Liver (tissue), 9 donors: ENCODE data around the gene SLCO4C1. TPM values are rescaled to one million over a fixed set of nuclear protein-coding genes. Genes with fewer than 3 reads are reported as not detected.

ENCODE experiments used
- DNase-seq: peaks from one replicate; pipeline ENCODE4 v3.0.0-alpha.2; 2017; ENCODE audit warnings: low spot score
- H3K27ac ChIP-seq, 2 donors: one replicate each; pipeline ENCODE4 v1.7.0; 2013; ENCODE audit warnings: inconsistent platforms in 2 of 2, low read length in 2 of 2, control low read depth in 1 of 2, low read depth in 1 of 2, mild to moderate bottlenecking in 1 of 2
- H3K27me3 ChIP-seq, 4 donors: one replicate each; pipeline versions ENCODE4 v1.6.1 to v1.7.0; 2013; ENCODE audit warnings: low read length in 3 of 4, inconsistent platforms in 1 of 4, mild to moderate bottlenecking in 1 of 4, moderate library complexity in 1 of 4; ENCODE audit not compliant: control insufficient read depth in 4 of 4, insufficient read depth in 4 of 4
- H3K36me3 ChIP-seq, 4 donors: one replicate each; pipeline versions ENCODE4 v1.6.1 to v1.7.0; 2013; ENCODE audit warnings: low read length in 3 of 4, mild to moderate bottlenecking in 3 of 4, low read depth in 1 of 4, moderate library complexity in 1 of 4; ENCODE audit not compliant: control insufficient read depth in 4 of 4, insufficient read depth in 3 of 4
- H3K4me1 ChIP-seq, 4 donors: one replicate each; pipeline versions ENCODE4 v1.6.1 to v1.7.0; 2013; ENCODE audit warnings: low read length in 3 of 4, mild to moderate bottlenecking in 3 of 4, moderate library complexity in 1 of 4; ENCODE audit not compliant: control insufficient read depth in 4 of 4, insufficient read depth in 4 of 4
- H3K4me3 ChIP-seq, 3 donors: one replicate each; pipeline versions ENCODE4 v1.6.1 to v1.7.0; 2013; ENCODE audit warnings: low read length in 3 of 3, control low read depth in 1 of 3, low read depth in 1 of 3, mild to moderate bottlenecking in 1 of 3
- H3K9ac ChIP-seq, 2 donors: one replicate each; pipeline ENCODE4 v1.7.0; 2013; ENCODE audit warnings: low read length in 2 of 2, mild to moderate bottlenecking in 2 of 2, moderate library complexity in 2 of 2, control low read depth in 1 of 2, low read depth in 1 of 2
- H3K9me3 ChIP-seq, 4 donors: one replicate each; pipeline versions ENCODE4 v1.6.1 to v1.7.0; 2013; ENCODE audit warnings: low read length in 3 of 4; ENCODE audit not compliant: control insufficient read depth in 4 of 4
- EGR1 ChIP-seq, 2 donors: IDR thresholded peaks; 2 replicates each; pipeline ENCODE4 v1.6.1; 2016 to 2018; ENCODE audit warnings: antibody characterized with exemption in 2 of 2, low read depth in 2 of 2
- FOXA1 ChIP-seq: IDR thresholded peaks from 2 replicates; pipeline ENCODE4 v1.6.1; 2016; ENCODE audit warnings: antibody characterized with exemption
- FOXA2 ChIP-seq: IDR thresholded peaks from 2 replicates; pipeline ENCODE4 v1.6.1; 2016; ENCODE audit warnings: antibody characterized with exemption
- GABPA ChIP-seq, 2 donors: IDR thresholded peaks in 1 of 2; conservative IDR thresholded peaks in 1 of 2; 2 replicates each; pipeline ENCODE4 v1.6.1; 2016; ENCODE audit warnings: antibody characterized with exemption in 2 of 2, mild to moderate bottlenecking in 1 of 2, moderate library complexity in 1 of 2
- HNF4A ChIP-seq, 2 donors: conservative IDR thresholded peaks; 2 replicates each; pipeline ENCODE4 v1.6.1; 2016; ENCODE audit warnings: antibody characterized with exemption in 2 of 2, mild to moderate bottlenecking in 2 of 2
- HNF4G ChIP-seq: IDR thresholded peaks from 2 replicates; pipeline ENCODE4 v1.6.1; 2016; ENCODE audit warnings: antibody characterized with exemption
- JUND ChIP-seq, 2 donors: IDR thresholded peaks; 2 replicates each; pipeline ENCODE4 v1.6.1; 2016; ENCODE audit warnings: antibody characterized with exemption in 2 of 2
- NR2F2 ChIP-seq: IDR thresholded peaks from 2 replicates; pipeline ENCODE4 v1.6.1; 2016; ENCODE audit warnings: antibody characterized with exemption
- RAD21 ChIP-seq, 2 donors: IDR thresholded peaks; 2 replicates each; pipeline ENCODE4 v1.6.1; 2016; ENCODE audit warnings: antibody characterized with exemption in 2 of 2, mild to moderate bottlenecking in 2 of 2
- RXRA ChIP-seq, 2 donors: IDR thresholded peaks; 2 replicates each; pipeline ENCODE4 v1.6.1; 2017 to 2018; ENCODE audit warnings: antibody characterized with exemption in 2 of 2, mild to moderate bottlenecking in 1 of 2
- SP1 ChIP-seq: IDR thresholded peaks from 2 replicates; pipeline ENCODE4 v1.6.1; 2018; ENCODE audit warnings: antibody characterized with exemption, mild to moderate bottlenecking
- TAF1 ChIP-seq: conservative IDR thresholded peaks from 2 replicates; pipeline ENCODE4 v1.6.1; 2016; ENCODE audit warnings: antibody characterized with exemption, mild to moderate bottlenecking
- YY1 ChIP-seq: IDR thresholded peaks from 2 replicates; pipeline ENCODE4 v1.6.1; 2016; ENCODE audit warnings: antibody characterized with exemption, mild to moderate bottlenecking
- WGBS: extraction: QIAGEN DNeasy Blood & Tissue Kit; methylation state at CpG from one replicate; pipeline ENCODE4 v1.1.7; 2013; 5-methylcytosine and 5-hydroxymethylcytosine counted together
- polyA plus RNA-seq, 2 donors: library from polyadenylated mRNA; stranded (reverse) in 1 of 2; unstranded in 1 of 2; fragments of 200-250 nt in 1 of 2; fragments of >200 nt in 1 of 2; fragmentation: Nextera tagmentation in 1 of 2; extraction: Ambion mirVana in 1 of 2; gene quantifications; one replicate each; pipeline versions ENCODE4 v1.2.1 to v1.2.3, GENCODE V29; 2013 to 2015
- total RNA-seq, 2 donors: library from RNA; depleted of rRNA; stranded (reverse); fragments of >200 nt; gene quantifications; one replicate each; pipeline ENCODE4 v1.2.3, GENCODE V29; 2014
- TF ChIP-seq, protein P1 (sequence below): IDR thresholded peaks from 2 replicates; pipeline ENCODE4 v1.6.1; 2016; ENCODE audit warnings: antibody characterized with exemption
- TF ChIP-seq, protein P2 (sequence below): IDR thresholded peaks from 2 replicates; pipeline ENCODE4 v1.6.1; 2016; ENCODE audit warnings: antibody characterized with exemption
- TF ChIP-seq, protein P3 (sequence below): IDR thresholded peaks from 2 replicates; pipeline ENCODE4 v1.6.1; 2016; ENCODE audit warnings: antibody characterized with exemption
- TF ChIP-seq, protein P4 (sequence below): fragments of 150-350 bp; IDR thresholded peaks from 2 replicates; pipeline ENCODE4 v1.5.1; 2017; ENCODE audit warnings: improper control_type of control experiment, low read depth, low read length; ENCODE audit not compliant: missing input control
- TF ChIP-seq, protein P5 (sequence below): IDR thresholded peaks from 2 replicates; pipeline ENCODE4 v1.6.1; 2016; ENCODE audit warnings: antibody characterized with exemption, mild to moderate bottlenecking
- donor health status: healthy.
- donor health status: healthy.
- donor health status: healthy.
- donor health status: healthy.
- donor health status: healthy.

SLCO4C1 gene
- total and polyA plus RNA-seq, 4 donors = 2.0 to 29.4 (median 3.3) TPM

DNA sequence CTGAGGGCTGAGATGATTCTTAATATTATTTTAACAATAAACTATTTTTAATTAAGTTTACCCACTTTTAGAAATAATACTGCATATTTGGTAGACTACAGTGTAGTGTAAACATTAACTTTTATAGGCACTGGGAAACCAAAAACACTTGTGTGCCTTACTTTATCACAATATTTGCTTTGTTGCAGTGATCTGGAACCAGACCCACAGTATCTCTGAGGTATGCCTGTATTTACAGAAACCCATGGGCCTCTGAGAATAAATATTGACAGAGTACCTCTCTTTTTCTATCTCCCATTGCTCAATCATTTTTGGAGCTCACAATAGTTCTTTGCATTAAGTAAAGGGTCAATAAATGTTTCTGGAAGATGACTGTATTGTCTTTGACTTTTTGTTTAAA lies 73.3 kb downstream of the SLCO4C1 start (continued):
- TF ChIP-seq GABPA (IDR thresholded peaks at IDR 0.05 in 1 of 2, conservative IDR thresholded peaks at IDR 0.05 in 1 of 2) (no peak), RAD21 (IDR thresholded peaks at IDR 0.05) (peak in 1 of 2 donors; percentile 31), TAF1 (no peak), FOXA2 (peak; percentile 99)
- TF ChIP-seq, protein P1, sequence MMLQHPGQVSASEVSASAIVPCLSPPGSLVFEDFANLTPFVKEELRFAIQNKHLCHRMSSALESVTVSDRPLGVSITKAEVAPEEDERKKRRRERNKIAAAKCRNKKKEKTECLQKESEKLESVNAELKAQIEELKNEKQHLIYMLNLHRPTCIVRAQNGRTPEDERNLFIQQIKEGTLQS = no peak
- TF ChIP-seq, protein P2, sequence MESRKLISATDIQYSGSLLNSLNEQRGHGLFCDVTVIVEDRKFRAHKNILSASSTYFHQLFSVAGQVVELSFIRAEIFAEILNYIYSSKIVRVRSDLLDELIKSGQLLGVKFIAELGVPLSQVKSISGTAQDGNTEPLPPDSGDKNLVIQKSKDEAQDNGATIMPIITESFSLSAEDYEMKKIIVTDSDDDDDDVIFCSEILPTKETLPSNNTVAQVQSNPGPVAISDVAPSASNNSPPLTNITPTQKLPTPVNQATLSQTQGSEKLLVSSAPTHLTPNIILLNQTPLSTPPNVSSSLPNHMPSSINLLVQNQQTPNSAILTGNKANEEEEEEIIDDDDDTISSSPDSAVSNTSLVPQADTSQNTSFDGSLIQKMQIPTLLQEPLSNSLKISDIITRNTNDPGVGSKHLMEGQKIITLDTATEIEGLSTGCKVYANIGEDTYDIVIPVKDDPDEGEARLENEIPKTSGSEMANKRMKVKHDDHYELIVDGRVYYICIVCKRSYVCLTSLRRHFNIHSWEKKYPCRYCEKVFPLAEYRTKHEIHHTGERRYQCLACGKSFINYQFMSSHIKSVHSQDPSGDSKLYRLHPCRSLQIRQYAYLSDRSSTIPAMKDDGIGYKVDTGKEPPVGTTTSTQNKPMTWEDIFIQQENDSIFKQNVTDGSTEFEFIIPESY = peak; percentile 76

DNA sequence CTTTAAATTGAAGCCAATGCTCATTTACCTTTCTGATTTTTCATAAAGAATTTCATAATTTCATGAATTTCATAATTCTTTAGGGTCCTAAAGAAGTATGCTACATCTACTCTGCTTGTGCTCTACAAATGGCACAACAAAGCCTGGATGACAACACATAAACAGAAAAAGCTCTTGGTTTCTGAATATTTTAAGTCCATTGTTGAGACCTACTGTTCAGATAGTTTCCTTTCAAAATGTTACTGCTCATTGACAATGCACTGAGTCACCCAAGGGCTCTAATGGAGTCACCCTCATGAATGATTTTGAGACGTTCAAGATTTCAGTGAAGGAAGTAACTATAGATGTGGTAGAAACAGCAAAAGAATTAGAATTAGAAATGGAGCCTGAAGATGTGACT lies 74.1 kb downstream of the SLCO4C1 start:
- no peaks in the 10 kb centered on the region for H3K27me3 ChIP-seq
- H3K9me3 ChIP-seq = peaks cover 0 to 3% (median 3%) of the 10 kb centered on the region in 4 donors
- H3K4me1 ChIP-seq = peaks cover 2 to 10% (median 7%) of the 10 kb centered on the region in 4 donors
- H3K9ac ChIP-seq = no peak overlapping the region
- H3K27ac ChIP-seq = no peak overlapping the region
- H3K36me3 ChIP-seq = no peaks in the 10 kb centered on the region
- no peak for DNase-seq
- TF ChIP-seq, protein P3, sequence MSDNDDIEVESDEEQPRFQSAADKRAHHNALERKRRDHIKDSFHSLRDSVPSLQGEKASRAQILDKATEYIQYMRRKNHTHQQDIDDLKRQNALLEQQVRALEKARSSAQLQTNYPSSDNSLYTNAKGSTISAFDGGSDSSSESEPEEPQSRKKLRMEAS = no peak
- no peak for TF ChIP-seq NR2F2
- no peak for TF ChIP-seq HNF4A (conservative IDR thresholded peaks at IDR 0.05)
- no peak for TF ChIP-seq EGR1 (IDR thresholded peaks at IDR 0.05; ENCODE audit: low read depth in 2 of 2)
- no peak for TF ChIP-seq SP1
- no peak for TF ChIP-seq FOXA1
- no peak for TF ChIP-seq RAD21 (IDR thresholded peaks at IDR 0.05)
- no peak for TF ChIP-seq RXRA (IDR thresholded peaks at IDR 0.05)
- no peak for TF ChIP-seq TAF1
- TF ChIP-seq, protein P4, sequence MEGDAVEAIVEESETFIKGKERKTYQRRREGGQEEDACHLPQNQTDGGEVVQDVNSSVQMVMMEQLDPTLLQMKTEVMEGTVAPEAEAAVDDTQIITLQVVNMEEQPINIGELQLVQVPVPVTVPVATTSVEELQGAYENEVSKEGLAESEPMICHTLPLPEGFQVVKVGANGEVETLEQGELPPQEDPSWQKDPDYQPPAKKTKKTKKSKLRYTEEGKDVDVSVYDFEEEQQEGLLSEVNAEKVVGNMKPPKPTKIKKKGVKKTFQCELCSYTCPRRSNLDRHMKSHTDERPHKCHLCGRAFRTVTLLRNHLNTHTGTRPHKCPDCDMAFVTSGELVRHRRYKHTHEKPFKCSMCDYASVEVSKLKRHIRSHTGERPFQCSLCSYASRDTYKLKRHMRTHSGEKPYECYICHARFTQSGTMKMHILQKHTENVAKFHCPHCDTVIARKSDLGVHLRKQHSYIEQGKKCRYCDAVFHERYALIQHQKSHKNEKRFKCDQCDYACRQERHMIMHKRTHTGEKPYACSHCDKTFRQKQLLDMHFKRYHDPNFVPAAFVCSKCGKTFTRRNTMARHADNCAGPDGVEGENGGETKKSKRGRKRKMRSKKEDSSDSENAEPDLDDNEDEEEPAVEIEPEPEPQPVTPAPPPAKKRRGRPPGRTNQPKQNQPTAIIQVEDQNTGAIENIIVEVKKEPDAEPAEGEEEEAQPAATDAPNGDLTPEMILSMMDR = no peak
- TF ChIP-seq, protein P2 = no peak
- TF ChIP-seq GABPA (IDR thresholded peaks at IDR 0.05 in 1 of 2, conservative IDR thresholded peaks at IDR 0.05 in 1 of 2) = no peak
- TF ChIP-seq JUND (IDR thresholded peaks at IDR 0.05) = no peak
- TF ChIP-seq YY1 = no peak
- TF ChIP-seq, protein P1 = no peak
- TF ChIP-seq, protein P5, sequence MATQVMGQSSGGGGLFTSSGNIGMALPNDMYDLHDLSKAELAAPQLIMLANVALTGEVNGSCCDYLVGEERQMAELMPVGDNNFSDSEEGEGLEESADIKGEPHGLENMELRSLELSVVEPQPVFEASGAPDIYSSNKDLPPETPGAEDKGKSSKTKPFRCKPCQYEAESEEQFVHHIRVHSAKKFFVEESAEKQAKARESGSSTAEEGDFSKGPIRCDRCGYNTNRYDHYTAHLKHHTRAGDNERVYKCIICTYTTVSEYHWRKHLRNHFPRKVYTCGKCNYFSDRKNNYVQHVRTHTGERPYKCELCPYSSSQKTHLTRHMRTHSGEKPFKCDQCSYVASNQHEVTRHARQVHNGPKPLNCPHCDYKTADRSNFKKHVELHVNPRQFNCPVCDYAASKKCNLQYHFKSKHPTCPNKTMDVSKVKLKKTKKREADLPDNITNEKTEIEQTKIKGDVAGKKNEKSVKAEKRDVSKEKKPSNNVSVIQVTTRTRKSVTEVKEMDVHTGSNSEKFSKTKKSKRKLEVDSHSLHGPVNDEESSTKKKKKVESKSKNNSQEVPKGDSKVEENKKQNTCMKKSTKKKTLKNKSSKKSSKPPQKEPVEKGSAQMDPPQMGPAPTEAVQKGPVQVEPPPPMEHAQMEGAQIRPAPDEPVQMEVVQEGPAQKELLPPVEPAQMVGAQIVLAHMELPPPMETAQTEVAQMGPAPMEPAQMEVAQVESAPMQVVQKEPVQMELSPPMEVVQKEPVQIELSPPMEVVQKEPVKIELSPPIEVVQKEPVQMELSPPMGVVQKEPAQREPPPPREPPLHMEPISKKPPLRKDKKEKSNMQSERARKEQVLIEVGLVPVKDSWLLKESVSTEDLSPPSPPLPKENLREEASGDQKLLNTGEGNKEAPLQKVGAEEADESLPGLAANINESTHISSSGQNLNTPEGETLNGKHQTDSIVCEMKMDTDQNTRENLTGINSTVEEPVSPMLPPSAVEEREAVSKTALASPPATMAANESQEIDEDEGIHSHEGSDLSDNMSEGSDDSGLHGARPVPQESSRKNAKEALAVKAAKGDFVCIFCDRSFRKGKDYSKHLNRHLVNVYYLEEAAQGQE = no peak
- no peak for TF ChIP-seq HNF4G
- no peak for TF ChIP-seq FOXA2
- 90% methylated on average over 1 of the region's 1 CpG for WGBS
- no peak overlapping the region for H3K4me3 ChIP-seq
